GM19468 (cell line): ENCODE data around the gene TRIM44.
"Not testable (repeated sequence)": the region's sequence is repeated elsewhere in the genome, so short reads cannot be mapped to it uniquely, and the experiment has no call there.

ENCODE experiments used
- ATAC-seq: cut with Tn5 transposase; IDR thresholded peaks from one replicate; pipeline ENCODE4 v1.9.1; 2021; ENCODE audit warnings: mild to moderate bottlenecking, moderate library complexity, moderate number of reproducible peaks; ENCODE audit not compliant: unreplicated experiment; ENCODE audit errors: extremely low read depth

The TRIM44 gene

GRCh38 chr11:35841733-35842132 is 179.2 kb downstream of the TRIM44 start:
- no peak for ATAC-seq

- no peak for ATAC-seq
Measured at GRCh38 chr11:35842958-35843357, 180.4 kb downstream of the TRIM44 start.

- no peak for ATAC-seq
Measured at GRCh38 chr11:35844579-35844978, 182.0 kb downstream of the TRIM44 start.

GRCh38 chr11:35845860-35846259 is 183.3 kb downstream of the TRIM44 start:
- no peak for ATAC-seq

DNA sequence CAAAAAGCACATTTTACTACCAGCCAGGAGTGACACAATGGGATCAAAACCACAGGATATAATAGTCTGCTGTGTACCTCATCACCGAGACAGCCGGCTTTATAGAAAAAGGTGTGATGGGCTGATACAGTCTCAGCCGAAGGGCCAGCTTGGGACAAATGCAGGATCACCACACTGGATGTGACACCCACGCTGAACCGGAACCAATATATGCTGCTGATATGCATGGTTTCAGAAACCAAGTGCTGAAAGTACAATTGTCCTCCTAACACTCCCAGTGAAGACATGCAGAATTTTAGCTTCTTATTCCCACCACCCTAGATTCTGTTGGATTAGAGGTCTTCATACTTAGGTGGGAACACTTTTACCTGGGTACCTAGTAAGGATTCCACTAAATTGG is 184.3 kb downstream of the TRIM44 start:
- no peak for ATAC-seq

DNA sequence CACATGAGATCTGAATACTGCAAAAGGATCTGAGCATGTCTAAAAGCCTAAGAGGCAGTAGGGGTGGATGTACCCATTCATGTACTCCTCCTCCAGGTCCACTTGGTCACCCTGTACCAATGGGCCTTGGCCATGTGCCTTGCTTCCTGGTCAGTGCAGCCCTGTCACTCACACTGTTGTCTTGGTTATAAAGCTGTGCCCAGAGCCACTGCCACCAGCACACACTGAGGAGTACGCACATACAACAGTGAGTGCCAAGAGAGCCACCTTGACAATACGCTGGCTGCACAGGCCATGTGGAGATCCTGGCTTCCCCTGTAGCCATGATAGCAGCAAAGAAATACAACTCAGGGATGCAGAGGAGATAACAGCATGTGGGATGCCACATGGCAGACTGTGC is 184.9 kb downstream of the TRIM44 start:
- no peak for ATAC-seq

- no peak for ATAC-seq
Measured at GRCh38 chr11:35848616-35849015, 186.0 kb downstream of the TRIM44 start.

GRCh38 chr11:35850191-35850590 is 187.6 kb downstream of the TRIM44 start:
- no peak for ATAC-seq

DNA sequence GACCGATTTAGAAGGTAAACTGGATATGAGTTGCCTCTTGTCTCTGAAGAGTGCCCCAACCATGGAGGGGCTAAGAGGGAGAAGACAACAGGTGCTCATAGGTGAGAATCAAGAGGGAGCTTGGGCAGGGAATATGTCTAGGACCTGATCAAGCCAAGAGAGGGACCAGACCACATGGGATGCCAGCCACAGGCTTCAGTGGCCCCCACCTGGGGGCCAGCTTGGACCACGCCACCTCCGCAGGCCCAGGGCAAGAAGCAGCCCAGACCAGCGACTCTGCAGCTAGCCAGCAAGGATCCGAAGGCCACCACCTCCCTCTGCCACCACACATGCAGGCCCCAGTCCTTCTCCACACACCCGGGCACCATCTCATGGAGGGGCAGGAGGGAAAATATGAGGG is 188.8 kb downstream of the TRIM44 start:
- no peak for ATAC-seq

DNA sequence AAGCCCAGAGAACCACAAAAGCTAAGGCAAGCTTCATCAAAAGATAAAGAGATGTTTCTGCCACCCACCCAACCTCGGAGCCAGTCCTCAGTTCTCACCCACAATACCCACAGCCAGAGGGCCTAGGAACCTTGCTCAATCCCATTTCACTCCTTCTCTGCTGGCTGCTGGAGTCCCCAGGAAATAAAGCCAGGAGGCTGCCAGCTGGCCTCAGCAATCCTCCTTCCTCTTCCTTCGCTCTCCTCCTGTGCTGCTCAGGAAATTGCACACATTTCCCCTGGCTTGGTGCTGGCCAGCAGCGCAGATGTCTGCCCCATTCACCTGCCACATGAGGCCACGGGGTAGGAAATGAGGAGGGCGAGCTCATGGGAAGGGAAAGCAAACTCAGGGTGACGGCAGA is 189.5 kb downstream of the TRIM44 start:
- no peak for ATAC-seq

- ATAC-seq: no peak
Measured at GRCh38 chr11:35853971-35854370, 191.4 kb downstream of the TRIM44 start.

DNA sequence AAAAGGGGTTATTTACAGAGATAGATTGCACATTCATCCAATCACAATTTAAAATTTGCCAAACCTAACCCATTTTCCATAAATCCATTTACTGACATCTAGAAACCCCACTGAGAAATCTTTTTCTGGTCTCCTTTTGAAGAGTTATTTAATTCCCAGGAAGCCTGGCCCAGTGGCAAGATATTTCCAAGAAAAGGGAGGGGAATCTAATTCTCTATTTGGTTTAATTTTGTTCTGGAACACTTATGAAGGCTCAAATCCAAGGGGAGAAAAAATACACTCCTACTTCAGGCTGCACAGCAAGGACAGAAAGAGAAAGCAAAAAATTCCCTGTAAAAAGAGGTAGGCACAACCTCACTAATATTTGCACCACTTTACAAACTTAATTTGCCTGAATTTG is 193.1 kb downstream of the TRIM44 start:
- ATAC-seq: no peak

- no peak for ATAC-seq
Measured at GRCh38 chr11:35856259-35856658, 193.7 kb downstream of the TRIM44 start.

GRCh38 chr11:35856756-35857155 is 194.2 kb downstream of the TRIM44 start:
- no peak for ATAC-seq

- ATAC-seq: no peak
Measured at GRCh38 chr11:35857922-35858321, 195.3 kb downstream of the TRIM44 start.

DNA sequence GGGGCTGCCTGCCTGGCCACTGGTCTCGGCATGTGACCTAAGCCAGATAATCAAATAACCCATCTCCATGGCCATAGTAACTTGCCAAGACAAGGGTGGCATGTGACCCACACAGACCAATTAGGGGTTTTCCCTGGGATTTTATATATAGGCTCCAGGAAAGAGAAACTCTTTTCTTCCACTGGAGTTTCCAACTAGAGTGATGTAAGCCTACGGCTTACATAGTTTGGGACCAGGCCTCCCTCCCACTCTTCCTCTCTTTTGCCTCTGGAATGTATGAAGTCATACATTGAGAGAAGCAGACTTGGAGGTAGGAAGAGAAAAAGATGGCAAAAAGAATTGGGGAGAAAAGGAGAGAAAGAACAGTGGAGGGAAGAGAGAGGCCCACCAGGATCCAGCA is 196.7 kb downstream of the TRIM44 start:
- ATAC-seq: no peak

DNA sequence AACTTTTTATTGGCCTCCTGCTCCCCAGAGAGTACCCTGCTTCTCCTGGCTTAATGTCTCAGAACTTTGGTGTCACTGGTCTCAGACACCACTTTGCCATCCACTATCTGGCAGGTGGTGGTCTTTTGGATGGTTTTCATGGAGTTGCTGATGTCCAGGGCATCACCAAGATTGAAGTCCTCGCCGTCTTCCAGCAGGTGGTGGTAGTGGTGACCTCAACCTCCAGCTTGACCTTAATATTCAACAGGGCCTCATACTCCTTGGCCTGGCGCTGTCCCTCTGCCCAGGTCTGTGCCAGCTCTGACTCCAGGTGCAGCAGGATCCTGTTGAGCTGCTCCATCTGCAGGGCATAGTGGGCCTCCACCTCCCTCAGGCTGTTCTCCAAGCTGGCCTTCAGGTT is 197.6 kb downstream of the TRIM44 start:
- not testable (repeated sequence) for ATAC-seq

- ATAC-seq: no peak
Measured at GRCh38 chr11:35861191-35861590, 198.6 kb downstream of the TRIM44 start.

DNA sequence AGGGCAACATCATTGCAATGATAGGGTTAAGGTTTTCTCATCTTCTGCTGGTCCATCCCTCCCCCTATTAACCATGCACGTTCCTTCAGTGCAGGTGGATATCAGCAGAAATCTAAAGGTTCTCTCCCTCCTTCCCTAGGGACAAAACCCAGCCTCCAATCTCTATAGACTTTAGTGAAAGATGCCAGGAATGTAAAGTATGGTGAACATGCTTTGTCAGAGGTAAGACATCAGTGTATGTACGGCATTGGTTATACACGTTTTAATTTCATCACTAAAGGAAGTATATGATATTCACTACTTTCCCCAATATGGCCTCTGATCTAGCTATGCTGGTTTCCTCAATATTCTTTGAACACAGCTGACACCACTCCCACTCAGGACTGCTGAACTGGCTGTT is 200.1 kb downstream of the TRIM44 start:
- ATAC-seq: no peak

DNA sequence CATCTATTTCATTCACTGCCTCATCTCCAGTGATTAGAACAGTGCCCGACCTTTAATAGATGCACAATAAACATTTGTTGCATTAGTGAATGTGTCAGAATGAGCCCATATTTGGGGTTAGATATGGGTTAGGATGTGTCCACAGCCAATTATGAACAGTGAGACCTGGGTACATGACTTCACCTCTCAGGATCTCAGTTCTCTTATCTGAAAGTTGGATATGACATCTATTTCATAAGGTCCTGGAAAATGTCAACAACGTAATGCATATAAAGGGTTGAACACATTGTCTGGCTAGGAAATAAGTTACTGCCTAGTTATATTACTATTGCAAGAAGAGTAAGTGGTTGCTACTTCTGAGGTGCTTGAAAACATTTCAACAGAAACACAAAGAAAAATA is 201.6 kb downstream of the TRIM44 start:
- no peak for ATAC-seq

DNA sequence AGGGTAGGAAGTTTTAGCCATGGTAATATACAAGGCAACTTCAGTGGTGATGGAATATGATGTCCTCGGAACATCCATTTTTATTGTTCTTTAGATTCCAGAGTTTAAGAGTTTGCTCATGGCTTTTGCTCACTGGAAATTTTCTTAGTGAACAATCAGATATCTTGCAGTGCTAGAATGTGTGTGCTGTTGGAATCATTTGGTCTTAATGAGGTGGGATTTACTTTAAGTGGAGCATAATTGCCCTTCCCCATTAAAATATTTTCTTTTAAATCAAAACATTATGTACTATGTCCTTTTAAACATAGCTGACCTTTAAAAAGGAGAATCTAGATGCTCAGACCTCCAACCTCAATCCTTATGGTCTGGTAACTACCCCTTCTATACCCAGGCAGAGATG is 204.0 kb downstream of the TRIM44 start:
- no peak for ATAC-seq
